K562 (cell line): ENCODE measurements around the gene ME3. TPM values are rescaled to one million over a fixed set of nuclear protein-coding genes. Genes with fewer than 3 reads are reported as not detected.
A peak's percentile ranks its signal among the peaks of the same experiment; 100 is the strongest.

Source experiments
- ARID1B ChIP-seq: fragments of 450-650 bp; IDR thresholded peaks from 2 replicates; pipeline ENCODE4 v1.6.1; 2016; ENCODE audit warnings: antibody characterized with exemption, mild to moderate bottlenecking, inconsistent platforms
- BMI1 ChIP-seq: fragments of 150-350 bp; IDR thresholded peaks from 2 replicates; pipeline ENCODE4 v1.6.1; 2014; ENCODE audit warnings: low read length
- BRD9 ChIP-seq: fragments of 450-650 bp; IDR thresholded peaks from 2 replicates; pipeline ENCODE4 v1.6.1; 2018; ENCODE audit warnings: low read depth; ENCODE audit not compliant: partially characterized antibody
- CREM ChIP-seq: IDR thresholded peaks from 2 replicates; pipeline ENCODE4 v1.6.1; 2014; ENCODE audit warnings: antibody characterized with exemption, low read depth
- DMBX1 ChIP-seq: fragments of 250-450 bp; sonication (Bioruptor Pico); IDR thresholded peaks from 2 replicates; pipeline ENCODE4 v1.8.0; 2022; ENCODE audit warnings: inconsistent platforms, mild to moderate bottlenecking, moderate library complexity, borderline replicate concordance
- EP300 ChIP-seq: IDR thresholded peaks from 2 replicates; pipeline ENCODE4 v1.6.1; 2012; ENCODE audit warnings: low read length, improper control_type of control experiment
- FOXK2 ChIP-seq, 2 experiments: fragments of 450-650 bp; IDR thresholded peaks in 1 of 2; conservative IDR thresholded peaks in 1 of 2; 2 replicates each; pipeline ENCODE4 v1.6.1; 2016; ENCODE audit warnings: low read depth in 2 of 2, mild to moderate bottlenecking in 1 of 2
- HMBOX1 ChIP-seq: sonication (generic); IDR thresholded peaks from 2 replicates; pipeline ENCODE4 v1.6.1; 2016
- JUND ChIP-seq, 2 experiments: IDR thresholded peaks; 2 replicates in 1 of 2; 3 replicates in 1 of 2; pipeline ENCODE4 v1.6.1; 2011; ENCODE audit warnings: borderline replicate concordance in 2 of 2, low read depth in 2 of 2, low read length in 2 of 2, improper control_type of control experiment in 1 of 2, missing biosample characterization in 1 of 2, missing genetic modification characterization in 1 of 2, missing genetic modification reagents in 1 of 2
- KDM1A ChIP-seq, 2 experiments: fragments of 450-650 bp; IDR thresholded peaks; 2 replicates each; pipeline ENCODE4 v1.6.1; 2016; ENCODE audit warnings: mild to moderate bottlenecking in 2 of 2
- LEF1 ChIP-seq: fragments of 450-650 bp; IDR thresholded peaks from 2 replicates; pipeline ENCODE4 v1.6.1; 2016; ENCODE audit warnings: mild to moderate bottlenecking
- MAZ ChIP-seq, 2 experiments: fragments of 450-650 bp in 1 of 2; sonication (generic) in 1 of 2; formaldehyde crosslinking; IDR thresholded peaks in 1 of 2; conservative IDR thresholded peaks in 1 of 2; 2 replicates each; pipeline versions ENCODE4 v1.4.0 to v1.5.0; 2020; ENCODE audit warnings: mild to moderate bottlenecking in 1 of 2, missing genetic modification reagents in 1 of 2
- RBFOX2 ChIP-seq: fragments of 200-400 bp; formaldehyde crosslinking; IDR thresholded peaks from 2 replicates; pipeline ENCODE4 v1.6.1; 2017; ENCODE audit warnings: low read depth, mild to moderate bottlenecking, low read length, moderate library complexity
- RCOR1 ChIP-seq, 2 experiments: IDR thresholded peaks; 2 replicates each; pipeline ENCODE4 v1.6.1; 2012; ENCODE audit warnings: low read depth in 2 of 2, low read length in 2 of 2, borderline replicate concordance in 1 of 2, improper control_type of control experiment in 1 of 2
- SOX6 ChIP-seq: fragments of 450-650 bp; IDR thresholded peaks from 2 replicates; pipeline ENCODE4 v1.6.1; 2014; ENCODE audit warnings: mild to moderate bottlenecking
- TCF3 ChIP-seq: sonication (generic); formaldehyde crosslinking; IDR thresholded peaks from 2 replicates; pipeline ENCODE4 v1.4.0; 2020; ENCODE audit warnings: mild to moderate bottlenecking, missing genetic modification reagents
- polyA plus RNA-seq, 8 experiments: library from polyadenylated mRNA; depleted of rRNA in 4 of 8; stranded (reverse) in 5 of 8; unstranded in 3 of 8; fragments of >200 nt; fragmentation: Nextera tagmentation in 2 of 8; fragmentation: Illumina TruSeq in 1 of 8; extraction: Ambion mirVana in 2 of 8; extraction: Trizol in 1 of 8; gene quantifications; 2 replicates each; pipeline versions ENCODE4 v1.2.1 to v1.2.3, GENCODE V29; 2011 to 2014; ENCODE audit warnings: inconsistent platforms in 1 of 8, missing spikeins in 1 of 8
- total RNA-seq, 7 experiments: library from RNA; depleted of rRNA in 6 of 7; stranded (reverse); fragments of >200 nt in 6 of 7; fragmentation: Illumina TruSeq in 2 of 7; extraction: Trizol in 2 of 7; gene quantifications; 2 replicates each; pipeline versions ENCODE4 v1.2.1 to v1.2.3, GENCODE V29; 2011 to 2021; ENCODE audit warnings: low replicate concordance in 1 of 7
- TF ChIP-seq, protein P1 (sequence below): fragments of 450-650 bp; IDR thresholded peaks from 2 replicates; pipeline ENCODE4 v1.6.1; 2016
- TF ChIP-seq, protein P2 (sequence below): fragments of 450-650 bp; IDR thresholded peaks from 2 replicates; pipeline ENCODE4 v1.6.1; 2016; ENCODE audit warnings: missing biosample characterization, missing genetic modification characterization
- TF ChIP-seq, protein P3 (sequence below), 2 experiments: IDR thresholded peaks; 2 replicates each; pipeline ENCODE4 v1.6.1; 2011; ENCODE audit warnings: borderline replicate concordance in 1 of 2, control low read depth in 1 of 2, low read depth in 1 of 2, low read length in 1 of 2, mild to moderate bottlenecking in 1 of 2, mixed read lengths in 1 of 2, moderate library complexity in 1 of 2; ENCODE audit not compliant: insufficient read depth in 1 of 2, insufficient read length in 1 of 2, poor library complexity in 1 of 2, severe bottlenecking in 1 of 2; ENCODE audit errors: extremely low read depth in 1 of 2

ME3 gene
- total and polyA plus RNA-seq, 9 of the 15 experiments (the other 6 are each of a cell fraction or from before 2014, with no cell fraction given), result not detected

DNA sequence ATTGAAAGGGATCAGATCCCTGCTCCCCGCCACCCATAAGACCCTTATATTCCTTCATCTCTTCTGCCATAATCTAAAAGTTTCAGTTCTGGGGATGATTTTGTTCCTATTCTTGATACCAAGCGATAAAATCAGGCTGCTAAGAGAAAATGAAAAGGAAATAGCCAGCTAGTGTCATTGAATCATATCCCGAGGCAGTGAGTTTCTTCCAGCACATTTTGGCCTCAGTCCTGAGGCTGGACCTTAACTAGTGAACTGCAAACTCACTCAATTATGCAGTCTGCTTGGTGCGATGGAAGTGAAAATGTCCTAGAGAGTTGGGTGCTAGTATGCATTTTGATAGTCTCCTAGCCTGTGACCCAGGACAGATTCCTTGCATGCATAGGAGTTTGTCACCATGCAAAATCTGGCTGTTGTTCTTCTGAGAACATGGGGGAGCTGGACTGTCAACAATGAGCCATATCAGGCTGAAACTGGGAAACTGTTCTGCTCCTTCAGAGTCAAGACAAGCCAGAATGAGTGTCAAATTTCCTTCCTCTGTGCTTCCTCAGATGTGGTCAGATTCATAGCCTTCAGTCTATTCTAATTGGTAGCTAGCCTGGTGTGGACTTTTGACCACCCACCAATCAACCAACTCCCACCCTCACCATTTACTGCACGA lies 194.8 kb downstream of the ME3 start (continued):
- TF ChIP-seq DMBX1 (CRISPR knock-in tag) (no peak), BRD9 (no peak), RCOR1 (IDR thresholded peaks at IDR 0.05; ENCODE audit: borderline replicate concordance in 1 of 2, low read depth in 2 of 2, low read length in 2 of 2) (peak in 1 of 2 experiments; percentile 76; a peak in 2 of 4 replicates), MAZ (CRISPR knock-in tag; conservative IDR thresholded peaks at IDR 0.05 in 1 of 2, IDR thresholded peaks at IDR 0.05 in 1 of 2) (0 out of 4 replicates have a peak, but pooled peaks of 1 of the 2 experiments have one; percentile 17), RBFOX2 (no peak), HMBOX1 (0 out of 2 replicates have a peak, but pooled peaks have one; percentile 16), TCF3 (CRISPR knock-in tag) (peak; percentile 54), BMI1 (no peak), ARID1B (0 out of 2 replicates have a peak, but pooled peaks have one; percentile 22), CREM (0 out of 2 replicates have a peak, but pooled peaks have one; percentile 1), KDM1A (IDR thresholded peaks at IDR 0.05) (peak in 1 of 2 experiments; percentile 62; a peak in 1 of 4 replicates), LEF1 (0 out of 2 replicates have a peak, but pooled peaks have one; percentile 43), FOXK2 (conservative IDR thresholded peaks at IDR 0.05 in 1 of 2, IDR thresholded peaks at IDR 0.05 in 1 of 2; ENCODE audit: low read depth in 2 of 2) (peak in 1 of 2 experiments; percentile 31; a peak in 1 of 4 replicates), SOX6 (peak; percentile 67), EP300 (0 out of 2 replicates have a peak, but pooled peaks have one; percentile 13), JUND (IDR thresholded peaks at IDR 0.05; ENCODE audit: borderline replicate concordance, low read depth, low read length) (no peak), JUND (tag; IDR thresholded peaks at IDR 0.05; ENCODE audit: borderline replicate concordance, low read depth, low read length) (peak; percentile 48; the same call in 2 of the 3 replicates)
- TF ChIP-seq, protein P1, sequence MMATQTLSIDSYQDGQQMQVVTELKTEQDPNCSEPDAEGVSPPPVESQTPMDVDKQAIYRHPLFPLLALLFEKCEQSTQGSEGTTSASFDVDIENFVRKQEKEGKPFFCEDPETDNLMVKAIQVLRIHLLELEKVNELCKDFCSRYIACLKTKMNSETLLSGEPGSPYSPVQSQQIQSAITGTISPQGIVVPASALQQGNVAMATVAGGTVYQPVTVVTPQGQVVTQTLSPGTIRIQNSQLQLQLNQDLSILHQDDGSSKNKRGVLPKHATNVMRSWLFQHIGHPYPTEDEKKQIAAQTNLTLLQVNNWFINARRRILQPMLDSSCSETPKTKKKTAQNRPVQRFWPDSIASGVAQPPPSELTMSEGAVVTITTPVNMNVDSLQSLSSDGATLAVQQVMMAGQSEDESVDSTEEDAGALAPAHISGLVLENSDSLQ, result peak; percentile 35; the same call in 1 of the 2 replicates
- TF ChIP-seq, protein P2, sequence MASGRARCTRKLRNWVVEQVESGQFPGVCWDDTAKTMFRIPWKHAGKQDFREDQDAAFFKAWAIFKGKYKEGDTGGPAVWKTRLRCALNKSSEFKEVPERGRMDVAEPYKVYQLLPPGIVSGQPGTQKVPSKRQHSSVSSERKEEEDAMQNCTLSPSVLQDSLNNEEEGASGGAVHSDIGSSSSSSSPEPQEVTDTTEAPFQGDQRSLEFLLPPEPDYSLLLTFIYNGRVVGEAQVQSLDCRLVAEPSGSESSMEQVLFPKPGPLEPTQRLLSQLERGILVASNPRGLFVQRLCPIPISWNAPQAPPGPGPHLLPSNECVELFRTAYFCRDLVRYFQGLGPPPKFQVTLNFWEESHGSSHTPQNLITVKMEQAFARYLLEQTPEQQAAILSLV (tag), result no peak
- TF ChIP-seq, protein P3, sequence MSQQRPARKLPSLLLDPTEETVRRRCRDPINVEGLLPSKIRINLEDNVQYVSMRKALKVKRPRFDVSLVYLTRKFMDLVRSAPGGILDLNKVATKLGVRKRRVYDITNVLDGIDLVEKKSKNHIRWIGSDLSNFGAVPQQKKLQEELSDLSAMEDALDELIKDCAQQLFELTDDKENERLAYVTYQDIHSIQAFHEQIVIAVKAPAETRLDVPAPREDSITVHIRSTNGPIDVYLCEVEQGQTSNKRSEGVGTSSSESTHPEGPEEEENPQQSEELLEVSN (IDR thresholded peaks at IDR 0.05; ENCODE audit: borderline replicate concordance in 1 of 2, extremely low read depth in 1 of 2, insufficient read depth in 1 of 2, insufficient read length in 1 of 2, low read depth in 1 of 2, low read length in 1 of 2, poor library complexity in 1 of 2, severe bottlenecking in 1 of 2), result peak in 1 of 2 experiments; percentile 26
